Stimulated activated CD4-positive, alpha-beta T cell treated with anti-CD3 and anti-CD28 coated beads, TNF-alpha, amount 100 ng/mL, for 24 hours (primary cell): ENCODE measurements around the gene LOXL1.
"Not testable (repeated sequence)": the region's sequence is repeated elsewhere in the genome, so short reads cannot be mapped to it uniquely, and the experiment has no call there.

Experiments used
- DNase-seq, 3 experiments: peaks; one replicate each; pipeline ENCODE4 v3.0.0-alpha.2; 2020; ENCODE audit warnings: low read depth in 3 of 3

Gene LOXL1

GRCh38 chr15:73938516-73938915 is 12.3 kb downstream of the LOXL1 start:
- not testable (repeated sequence) for DNase-seq

- DNase-seq = no peak
Observed at GRCh38 chr15:73939138-73939537, 12.9 kb downstream of the LOXL1 start.

DNA sequence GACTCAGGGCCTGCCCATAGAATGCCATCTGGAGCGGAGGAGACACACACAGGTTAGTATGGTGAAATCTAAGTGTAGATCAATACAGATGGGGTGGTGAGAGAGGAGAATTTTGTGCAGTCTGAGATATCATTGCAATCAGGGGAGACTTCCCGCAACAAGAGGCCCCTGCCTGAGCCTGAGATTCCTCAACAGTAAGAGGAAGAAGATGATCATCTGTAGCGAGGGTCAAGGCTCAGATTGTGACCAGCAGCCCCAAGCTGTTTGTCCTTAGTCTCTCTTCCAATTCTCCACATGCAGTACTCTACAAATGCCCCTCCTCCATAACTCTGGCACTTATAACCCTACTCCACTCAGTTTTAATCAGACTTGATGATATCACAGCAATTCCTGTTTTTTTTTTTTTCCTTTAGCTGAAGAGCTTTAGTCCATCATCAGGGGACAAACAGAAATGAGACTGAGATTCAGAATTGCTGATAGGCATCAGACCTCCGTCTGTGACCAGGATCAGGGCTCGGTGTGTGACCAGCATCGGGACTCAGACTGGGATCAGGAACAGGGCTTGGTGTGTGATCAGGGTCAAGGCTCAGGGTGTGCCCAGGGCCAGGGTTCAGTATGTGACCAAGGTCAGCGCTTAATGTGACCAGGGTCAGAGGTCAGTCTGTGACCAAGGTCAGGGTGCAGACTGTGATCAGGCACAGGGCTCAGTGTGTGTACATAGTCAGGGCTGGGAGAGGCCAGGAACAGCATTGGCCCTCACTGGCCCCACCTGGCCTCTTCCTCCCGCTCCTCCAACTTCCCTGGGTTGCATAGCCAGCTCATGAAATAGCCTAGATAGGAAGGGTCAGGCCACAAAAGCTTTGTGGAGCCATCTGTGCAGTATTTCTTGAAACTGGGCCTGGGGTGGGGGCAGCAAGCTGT is 14.1 kb downstream of the LOXL1 start:
- no peak for DNase-seq

DNA sequence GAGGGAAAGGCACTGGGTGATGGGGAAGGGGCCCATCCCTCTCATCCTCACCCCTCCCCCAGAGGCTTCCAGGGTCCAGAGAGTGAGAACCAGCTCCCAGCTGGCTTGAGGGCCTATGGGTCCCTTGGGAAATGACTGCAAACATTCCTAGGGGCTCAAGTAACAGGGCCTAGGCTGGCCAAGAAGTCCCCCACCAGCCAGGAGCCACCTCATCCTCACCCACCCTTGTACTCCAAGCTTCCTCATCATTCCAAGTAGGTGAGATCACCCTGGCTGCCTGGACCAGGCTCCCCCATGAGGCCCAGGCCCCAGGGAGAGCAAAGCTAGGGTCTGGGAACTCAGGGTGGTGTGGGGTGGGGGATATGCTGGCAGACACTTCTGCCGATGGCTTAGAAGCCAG is 14.8 kb downstream of the LOXL1 start:
- DNase-seq = no peak

DNA sequence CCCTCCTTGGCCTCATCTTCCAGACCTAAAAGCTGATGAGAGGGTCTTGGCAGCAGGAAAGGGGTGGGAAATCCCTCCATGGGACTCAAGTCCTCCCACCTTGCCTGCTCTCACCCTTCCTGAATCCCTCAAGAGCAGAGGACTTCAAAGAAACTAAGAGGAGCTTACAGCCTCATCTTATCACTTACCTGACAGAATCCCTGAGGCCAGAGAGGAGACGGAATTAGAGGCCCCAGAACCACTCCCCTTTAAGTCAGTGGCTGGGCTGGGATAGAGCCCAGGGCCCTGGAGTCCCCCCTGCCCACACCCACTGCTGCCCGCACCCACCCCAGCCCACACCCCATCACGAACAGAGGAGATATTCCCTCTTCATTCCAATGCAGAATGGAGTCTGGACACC is 15.2 kb downstream of the LOXL1 start:
- DNase-seq = no peak

- no peak for DNase-seq
Observed at GRCh38 chr15:73941871-73942635, 15.8 kb downstream of the LOXL1 start.

GRCh38 chr15:73942751-73943270 is 16.5 kb downstream of the LOXL1 start:
- no peak for DNase-seq

GRCh38 chr15:73944161-73945129 is 18.2 kb downstream of the LOXL1 start:
- DNase-seq = no peak

DNA sequence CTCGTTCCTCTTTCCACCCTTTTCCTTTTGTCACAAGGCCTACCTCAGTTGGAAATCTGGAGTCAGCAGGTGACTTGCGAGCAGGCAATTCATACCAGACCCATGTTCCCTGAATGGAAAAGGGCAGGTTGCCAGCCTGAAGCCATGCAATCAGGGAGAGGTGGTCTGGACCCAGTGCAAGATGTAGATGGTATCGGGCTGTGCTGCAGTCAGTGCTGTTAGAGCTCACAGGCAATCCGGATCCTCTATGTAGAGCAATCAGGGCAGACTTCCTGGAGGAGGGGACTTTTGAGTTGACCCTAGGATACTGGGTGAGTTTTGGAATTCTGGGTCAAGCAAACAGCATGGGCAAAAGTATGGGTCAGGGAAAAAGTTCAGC is 18.9 kb downstream of the LOXL1 start:
- no peak for DNase-seq

- DNase-seq = no peak
Observed at GRCh38 chr15:73946046-73946721, 19.9 kb downstream of the LOXL1 start.

DNA sequence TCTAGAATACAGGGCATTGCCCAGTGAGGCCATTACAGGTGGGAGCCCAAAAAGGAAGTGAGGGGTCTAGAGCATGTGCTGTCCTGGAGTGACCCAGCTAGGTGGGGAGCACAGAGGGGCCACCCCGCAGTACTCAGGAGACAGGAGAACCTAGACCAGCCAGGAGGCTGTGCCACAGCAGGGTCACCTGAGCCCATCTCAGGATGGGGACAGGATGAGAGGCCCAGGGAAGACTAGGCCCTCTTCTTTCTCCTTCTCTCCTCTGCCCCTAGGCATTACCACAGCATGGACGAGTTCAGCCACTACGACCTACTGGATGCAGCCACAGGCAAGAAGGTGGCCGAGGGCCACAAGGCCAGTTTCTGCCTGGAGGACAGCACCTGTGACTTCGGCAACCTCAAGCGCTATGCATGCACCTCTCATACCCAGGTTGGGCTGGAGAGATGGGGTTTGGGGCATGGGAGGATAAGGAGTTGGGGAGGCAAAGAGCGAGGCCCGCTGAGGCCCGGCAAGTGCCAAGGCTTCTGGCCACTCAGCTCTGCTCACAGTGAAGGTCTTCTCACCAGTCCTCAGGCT is 20.6 kb downstream of the LOXL1 start:
- DNase-seq = no peak

DNA sequence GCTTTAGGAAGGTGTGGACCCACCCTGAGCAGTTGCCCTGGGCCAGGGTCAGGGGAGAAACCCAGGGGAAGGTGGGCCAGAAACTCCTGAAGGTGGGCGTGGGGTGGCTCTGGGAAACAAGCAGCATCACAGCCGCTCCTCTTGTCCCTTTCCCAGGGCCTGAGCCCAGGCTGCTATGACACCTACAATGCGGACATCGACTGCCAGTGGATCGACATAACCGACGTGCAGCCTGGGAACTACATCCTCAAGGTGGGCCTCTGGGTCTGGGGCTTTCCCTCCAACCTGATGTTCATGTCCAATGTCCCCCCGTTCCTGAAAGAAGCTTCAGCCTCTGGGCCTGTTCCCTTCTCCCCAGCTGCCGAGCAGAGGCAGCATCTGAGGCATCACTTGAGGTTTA is 21.4 kb downstream of the LOXL1 start:
- DNase-seq = no peak

DNA sequence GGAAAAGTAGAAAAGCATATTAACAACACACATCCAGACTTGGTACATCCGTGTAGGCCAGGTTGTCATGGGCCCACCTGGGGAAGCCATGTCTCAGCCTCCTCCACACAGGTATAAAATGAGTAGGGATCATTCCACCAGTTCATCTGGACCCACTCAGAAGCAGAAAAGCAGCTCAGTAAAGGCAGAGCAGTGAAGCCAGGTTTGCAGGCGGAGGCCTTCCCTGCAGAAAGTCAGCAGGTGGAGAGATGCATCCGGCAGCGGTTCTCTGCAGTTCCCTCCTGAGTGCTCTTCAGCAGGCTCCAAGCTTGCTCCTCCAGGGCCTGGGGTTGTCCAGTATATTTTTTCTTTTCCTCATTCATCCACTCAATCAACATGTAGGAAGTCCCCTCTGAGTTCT is 22.1 kb downstream of the LOXL1 start:
- DNase-seq = no peak

DNA sequence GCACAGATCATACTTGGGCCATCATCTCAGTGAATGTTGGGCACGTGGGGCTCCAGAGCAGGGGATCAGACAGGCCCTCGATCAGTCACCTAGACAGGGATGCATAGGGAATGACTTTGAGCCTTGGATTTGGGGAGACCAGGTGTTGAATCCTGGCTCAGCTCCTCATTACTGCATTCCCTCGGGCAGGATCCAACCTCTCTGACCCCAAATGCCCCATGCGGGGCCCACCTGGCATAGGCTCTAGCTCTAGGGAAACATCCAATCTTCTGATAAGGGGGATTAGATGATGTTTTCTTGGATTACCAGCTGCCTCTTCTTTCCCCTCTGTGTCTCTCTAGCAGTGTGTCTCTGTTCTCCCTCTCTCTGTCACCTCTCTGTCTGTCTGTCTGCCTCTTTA is 22.7 kb downstream of the LOXL1 start:
- DNase-seq = no peak

DNA sequence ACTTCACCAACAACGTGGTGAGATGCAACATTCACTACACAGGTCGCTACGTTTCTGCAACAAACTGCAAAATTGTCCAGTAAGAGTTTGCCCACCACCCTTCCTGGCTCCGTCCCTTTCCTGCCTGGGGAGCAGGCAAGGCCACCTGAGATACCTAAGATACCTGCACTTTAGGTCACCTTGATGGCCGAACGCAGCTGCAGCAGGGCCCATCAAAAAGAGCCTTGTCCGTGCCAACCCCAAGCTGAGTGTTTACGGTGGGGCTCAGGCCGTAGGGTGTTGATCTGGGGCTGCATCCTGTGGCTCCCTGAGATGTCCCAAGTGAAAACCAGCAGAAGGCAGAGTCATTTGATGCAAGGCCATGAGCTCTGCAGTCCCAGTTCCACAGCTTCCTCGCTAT is 23.2 kb downstream of the LOXL1 start:
- DNase-seq = no peak

- no peak for DNase-seq
Observed at GRCh38 chr15:73950479-73950830, 24.2 kb downstream of the LOXL1 start.

DNA sequence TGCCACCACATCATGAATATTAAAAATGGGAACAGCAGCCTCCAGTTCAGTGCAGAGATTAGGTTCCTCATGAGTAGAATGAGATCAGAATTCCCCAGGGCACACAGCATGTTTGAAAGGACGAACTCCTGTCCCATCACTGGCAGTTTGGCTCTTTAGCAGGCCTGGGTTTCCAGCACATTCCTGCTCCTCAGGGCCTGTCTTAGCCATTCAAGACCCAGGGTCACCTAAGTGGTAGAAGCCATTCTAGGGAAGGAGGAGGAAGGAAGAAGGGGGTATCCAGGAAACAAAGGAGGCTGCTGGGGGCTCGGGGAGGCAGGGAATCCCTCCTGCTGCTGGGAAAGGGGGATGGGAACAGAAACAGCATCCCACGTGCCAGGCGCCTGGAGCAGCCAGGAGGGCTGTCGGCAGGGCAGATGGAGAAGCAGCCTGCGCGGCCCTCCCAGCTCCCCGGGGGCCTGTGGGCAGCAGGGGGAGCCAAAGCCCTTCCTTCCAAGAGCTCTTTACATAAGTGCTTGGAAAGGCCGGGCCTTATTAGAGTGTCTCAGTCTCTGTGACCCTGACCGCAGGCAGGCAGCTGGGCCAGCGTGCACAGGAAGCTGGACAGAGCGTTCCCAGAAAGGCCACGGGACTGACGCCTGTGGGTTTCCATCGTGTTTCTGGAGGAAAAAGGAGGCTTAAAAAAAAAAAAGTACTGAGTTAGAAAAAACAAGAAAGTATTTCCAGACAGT is 24.7 kb downstream of the LOXL1 start:
- peak; percentile 30 to 59 (median 46) for DNase-seq

DNA sequence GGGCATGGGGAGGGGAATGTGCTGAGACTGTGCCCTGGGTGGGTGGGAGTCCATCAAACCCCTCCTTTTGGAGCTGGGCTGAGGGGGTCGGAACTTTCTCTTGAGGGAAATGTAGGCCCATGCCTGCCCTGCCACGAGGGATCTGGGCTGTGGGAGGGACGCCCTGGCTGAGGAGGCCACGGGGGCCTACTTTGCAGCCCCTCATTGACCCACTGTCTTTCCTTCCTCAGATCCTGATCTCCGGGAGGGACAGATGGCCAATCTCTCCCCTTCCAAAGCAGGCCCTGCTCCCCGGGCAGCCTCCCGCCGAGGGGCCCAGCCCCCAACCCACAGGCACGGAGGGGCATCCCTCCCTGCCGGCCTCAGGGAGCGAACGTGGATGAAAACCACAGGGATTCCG is 25.3 kb downstream of the LOXL1 start:
- DNase-seq = no peak

- DNase-seq = no peak
Observed at GRCh38 chr15:73952171-73952912, 26.1 kb downstream of the LOXL1 start.
